ENCODE results near the gene ALPK3.

GRCh38 chr15:84894736-84895425, 77.7 kb downstream of the ALPK3 start:
- TF ChIP-seq, protein P1, sequence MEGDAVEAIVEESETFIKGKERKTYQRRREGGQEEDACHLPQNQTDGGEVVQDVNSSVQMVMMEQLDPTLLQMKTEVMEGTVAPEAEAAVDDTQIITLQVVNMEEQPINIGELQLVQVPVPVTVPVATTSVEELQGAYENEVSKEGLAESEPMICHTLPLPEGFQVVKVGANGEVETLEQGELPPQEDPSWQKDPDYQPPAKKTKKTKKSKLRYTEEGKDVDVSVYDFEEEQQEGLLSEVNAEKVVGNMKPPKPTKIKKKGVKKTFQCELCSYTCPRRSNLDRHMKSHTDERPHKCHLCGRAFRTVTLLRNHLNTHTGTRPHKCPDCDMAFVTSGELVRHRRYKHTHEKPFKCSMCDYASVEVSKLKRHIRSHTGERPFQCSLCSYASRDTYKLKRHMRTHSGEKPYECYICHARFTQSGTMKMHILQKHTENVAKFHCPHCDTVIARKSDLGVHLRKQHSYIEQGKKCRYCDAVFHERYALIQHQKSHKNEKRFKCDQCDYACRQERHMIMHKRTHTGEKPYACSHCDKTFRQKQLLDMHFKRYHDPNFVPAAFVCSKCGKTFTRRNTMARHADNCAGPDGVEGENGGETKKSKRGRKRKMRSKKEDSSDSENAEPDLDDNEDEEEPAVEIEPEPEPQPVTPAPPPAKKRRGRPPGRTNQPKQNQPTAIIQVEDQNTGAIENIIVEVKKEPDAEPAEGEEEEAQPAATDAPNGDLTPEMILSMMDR (IDR thresholded peaks at IDR 0.05; ENCODE audit: low read depth, low read length) = no peak
- no peak for TF ChIP-seq EZH2phosphoT487 (IDR thresholded peaks at IDR 0.05; ENCODE audit: low read depth)
